Naive thymus-derived CD8-positive, alpha-beta T cell (primary cell): ENCODE results near the gene PDE8B. TPM values are rescaled to one million over a fixed set of nuclear protein-coding genes. Genes with fewer than 3 reads are reported as not detected.
A peak's percentile ranks its signal among the peaks of the same experiment; 100 is the strongest.

Experiments used
- ATAC-seq, 2 donors: fragments of 150-1000 bp; cut with Tn5 transposase in 1 of 2; sonication (Bioruptor Pico), chemical (Tn5 transposase) in 1 of 2; 1 replicate in 1 of 2; 2 replicates in 1 of 2; pipeline ENCODE4 v1.10.0; 2021; ENCODE audit warnings: mild to moderate bottlenecking in 2 of 2, moderate library complexity in 2 of 2
- POLR2A ChIA-PET: fragments of 350-600 bp; sonication (Branson Sonifier 250); formaldehyde crosslinking; loops from one replicate; lab custom pipeline; 2021; ENCODE audit warnings: antibody characterized with exemption; lab: Charles Lee
- DNase-seq, 10 donors: peaks; one replicate each; pipeline versions ENCODE4 v3.0.0 to v3.0.0-alpha.2; 2020 to 2022
- H3K27ac Mint-ChIP-seq, 10 donors: one replicate each; pipeline ENCODE4 v1.8.0; 2020 to 2022; ENCODE audit warnings: mild to moderate bottlenecking in 10 of 10, mixed read lengths in 10 of 10, moderate library complexity in 4 of 10, inconsistent platforms in 1 of 10
- H3K27me3 Mint-ChIP-seq, 5 donors: one replicate each; pipeline ENCODE4 v1.8.0; 2021 to 2022; ENCODE audit warnings: mixed read lengths in 5 of 5
- H3K36me3 Mint-ChIP-seq, 3 donors: one replicate each; pipeline ENCODE4 v1.8.0; 2020 to 2022; ENCODE audit warnings: mixed read lengths in 3 of 3, mild to moderate bottlenecking in 2 of 3, inconsistent platforms in 1 of 3
- H3K4me1 Mint-ChIP-seq, 4 donors: one replicate each; pipeline ENCODE4 v1.8.0; 2021 to 2022; ENCODE audit warnings: mixed read lengths in 4 of 4
- H3K4me3 Mint-ChIP-seq, 10 donors: one replicate each; pipeline ENCODE4 v1.8.0; 2020 to 2022; ENCODE audit warnings: mild to moderate bottlenecking in 10 of 10, mixed read lengths in 10 of 10, moderate library complexity in 6 of 10, inconsistent platforms in 1 of 10
- H3K9me3 Mint-ChIP-seq, 9 donors: one replicate each; pipeline ENCODE4 v1.8.0; 2020 to 2022; ENCODE audit warnings: mixed read lengths in 9 of 9, mild to moderate bottlenecking in 3 of 9, inconsistent platforms in 1 of 9, moderate library complexity in 1 of 9
- polyA plus RNA-seq, 3 donors: library from polyadenylated mRNA; unstranded; fragments of 300-500 nt; fragmentation: Illumina TruSeq; gene quantifications; one replicate each; pipeline ENCODE4 v1.2.3, GENCODE V29; 2021
- total RNA-seq, 8 experiments: library from RNA in 2 of 8; stranded (reverse) in 2 of 8; gene quantifications; one replicate each; pipeline ENCODE4 v1.2.3 and lab custom pipeline; 2021 to 2026

The PDE8B gene
- total and polyA plus RNA-seq, 5 experiments from 2014 or later: 0.03 to 0.52 (median 0.12) TPM; not detected in 1

- H3K4me1 Mint-ChIP-seq: peaks cover 6 to 9% (median 8%) of the 10 kb centered on the region in 4 donors
- ATAC-seq: no peak
- H3K4me3 Mint-ChIP-seq: no peak overlapping the region
- H3K36me3 Mint-ChIP-seq: no peaks in the 10 kb centered on the region
- H3K9me3 Mint-ChIP-seq: no peaks in the 10 kb centered on the region
- no peak overlapping the region for H3K27ac Mint-ChIP-seq
- H3K27me3 Mint-ChIP-seq: peaks cover 0 to 6% (median 1%) of the 10 kb centered on the region in 5 donors
- POLR2A ChIA-PET: no interaction called here
- no peak for DNase-seq
These were observed 72.0 kb downstream of the PDE8B start for GRCh38 chr5:77282337-77283027.

GRCh38 chr5:77285251-77285841 is 74.9 kb downstream of the PDE8B start:
- no peak for ATAC-seq
- no peaks in the 10 kb centered on the region for H3K36me3 Mint-ChIP-seq
- H3K9me3 Mint-ChIP-seq: no peaks in the 10 kb centered on the region
- POLR2A ChIA-PET: no interaction called here
- DNase-seq: no peak
- H3K27me3 Mint-ChIP-seq: peaks cover 0 to 10% (median 1%) of the 10 kb centered on the region in 5 donors
- no peak overlapping the region for H3K27ac Mint-ChIP-seq
- no peaks in the 10 kb centered on the region for H3K4me1 Mint-ChIP-seq
- no peak overlapping the region for H3K4me3 Mint-ChIP-seq

- no peaks in the 10 kb centered on the region for H3K9me3 Mint-ChIP-seq
- POLR2A ChIA-PET: interaction anchor here (0.7 kb wide), 1 partner anchor 1317 kb away, joined by 3 read pairs; no protein-coding TSS in a partner anchor
These were observed 81.7 kb downstream of the PDE8B start for GRCh38 chr5:77292026-77292757.

GRCh38 chr5:77294185-77294584 is 83.7 kb downstream of the PDE8B start:
- no peaks in the 10 kb centered on the region for H3K9me3 Mint-ChIP-seq
- POLR2A ChIA-PET: no interaction called here
- ATAC-seq: no peak
- H3K4me1 Mint-ChIP-seq: peaks cover 0 to 13% (median 0%) of the 10 kb centered on the region in 4 donors
- no peak for DNase-seq
- peaks cover 4 to 28% (median 18%) of the 10 kb centered on the region in 5 donors for H3K27me3 Mint-ChIP-seq
- H3K27ac Mint-ChIP-seq: no peak overlapping the region
- no peaks in the 10 kb centered on the region for H3K36me3 Mint-ChIP-seq
- no peak overlapping the region for H3K4me3 Mint-ChIP-seq

More at GRCh38 chr5:77292026-77292757, 81.7 kb downstream of the PDE8B start:
- no peaks in the 10 kb centered on the region for H3K36me3 Mint-ChIP-seq
- no peak overlapping the region for H3K27ac Mint-ChIP-seq
- no peak for DNase-seq
- H3K27me3 Mint-ChIP-seq: peaks cover 1 to 21% (median 8%) of the 10 kb centered on the region in 5 donors
- ATAC-seq: no peak
- peaks cover 0 to 13% (median 0%) of the 10 kb centered on the region in 4 donors for H3K4me1 Mint-ChIP-seq
- H3K4me3 Mint-ChIP-seq: no peak overlapping the region

- peaks cover 0 to 13% (median 0%) of the 10 kb centered on the region in 4 donors for H3K4me1 Mint-ChIP-seq
- no peaks in the 10 kb centered on the region for H3K9me3 Mint-ChIP-seq
- no peak for ATAC-seq
- DNase-seq: no peak
- no peak overlapping the region for H3K4me3 Mint-ChIP-seq
- H3K36me3 Mint-ChIP-seq: no peaks in the 10 kb centered on the region
- peak overlapping the region in 1 of 10 donors; percentile 23 for H3K27ac Mint-ChIP-seq
- POLR2A ChIA-PET: no interaction called here
- peaks cover 4 to 24% (median 18%) of the 10 kb centered on the region in 5 donors for H3K27me3 Mint-ChIP-seq
These were observed 85.4 kb downstream of the PDE8B start for GRCh38 chr5:77295863-77296378.

- ATAC-seq (no peak), DNase-seq (no peak)
- Mint-ChIP-seq H3K27ac (no peak overlapping the region), H3K9me3 (no peaks in the 10 kb centered on the region), H3K27me3 (peaks cover 4 to 24% (median 18%) of the 10 kb centered on the region in 5 donors), H3K36me3 (no peaks in the 10 kb centered on the region), H3K4me3 (no peak overlapping the region), H3K4me1 (peaks cover 0 to 10% (median 0%) of the 10 kb centered on the region in 4 donors)
- POLR2A ChIA-PET: no interaction called here
These were observed 87.7 kb downstream of the PDE8B start for GRCh38 chr5:77298146-77298545.

- Mint-ChIP-seq H3K27ac (no peak overlapping the region), H3K4me3 (no peak overlapping the region), H3K27me3 (peaks cover 4 to 31% (median 16%) of the 10 kb centered on the region in 5 donors), H3K4me1 (peaks cover 0 to 2% (median 0%) of the 10 kb centered on the region in 4 donors), H3K36me3 (no peaks in the 10 kb centered on the region), H3K9me3 (no peaks in the 10 kb centered on the region)
- ATAC-seq (no peak), DNase-seq (no peak)
- POLR2A ChIA-PET: no interaction called here
These were observed 90.0 kb downstream of the PDE8B start for GRCh38 chr5:77300451-77300850.

- DNase-seq: no peak
These were observed 91.0 kb downstream of the PDE8B start for GRCh38 chr5:77301447-77301883.

GRCh38 chr5:77302247-77302646 is 91.8 kb downstream of the PDE8B start:
- Mint-ChIP-seq H3K4me3 (no peak overlapping the region), H3K27ac (no peak overlapping the region), H3K27me3 (peaks cover 0 to 21% (median 10%) of the 10 kb centered on the region in 5 donors), H3K4me1 (peaks cover 0 to 2% (median 0%) of the 10 kb centered on the region in 4 donors), H3K36me3 (no peaks in the 10 kb centered on the region), H3K9me3 (no peaks in the 10 kb centered on the region)
- ATAC-seq: no peak
- POLR2A ChIA-PET: no interaction called here
- DNase-seq: no peak

More at GRCh38 chr5:77301447-77301883, 91.0 kb downstream of the PDE8B start:
- no peak overlapping the region for H3K4me3 Mint-ChIP-seq
- H3K9me3 Mint-ChIP-seq: no peaks in the 10 kb centered on the region
- H3K36me3 Mint-ChIP-seq: no peaks in the 10 kb centered on the region
- H3K4me1 Mint-ChIP-seq: peaks cover 0 to 2% (median 0%) of the 10 kb centered on the region in 4 donors
- peaks cover 4 to 29% (median 14%) of the 10 kb centered on the region in 5 donors for H3K27me3 Mint-ChIP-seq
- no peak for ATAC-seq
- no peak overlapping the region for H3K27ac Mint-ChIP-seq
- POLR2A ChIA-PET: no interaction called here

- POLR2A ChIA-PET: no interaction called here
- Mint-ChIP-seq H3K4me3 (no peak overlapping the region), H3K4me1 (peaks cover 0 to 2% (median 0%) of the 10 kb centered on the region in 4 donors)
These were observed 92.2 kb downstream of the PDE8B start for GRCh38 chr5:77302653-77303052.

GRCh38 chr5:77304388-77304787 is 93.9 kb downstream of the PDE8B start:
- H3K4me3 Mint-ChIP-seq: no peak overlapping the region
- no peak for DNase-seq
- POLR2A ChIA-PET: no interaction called here
- no peak overlapping the region for H3K27ac Mint-ChIP-seq
- no peaks in the 10 kb centered on the region for H3K9me3 Mint-ChIP-seq
- H3K36me3 Mint-ChIP-seq: no peaks in the 10 kb centered on the region
- H3K27me3 Mint-ChIP-seq: peaks cover 0 to 19% (median 0%) of the 10 kb centered on the region in 5 donors
- ATAC-seq: no peak
- H3K4me1 Mint-ChIP-seq: peaks cover 0 to 2% (median 0%) of the 10 kb centered on the region in 4 donors

More at GRCh38 chr5:77302653-77303052, 92.2 kb downstream of the PDE8B start:
- Mint-ChIP-seq H3K27me3 (peaks cover 0 to 18% (median 7%) of the 10 kb centered on the region in 5 donors), H3K36me3 (no peaks in the 10 kb centered on the region), H3K9me3 (no peaks in the 10 kb centered on the region), H3K27ac (no peak overlapping the region)
- no peak for DNase-seq
- no peak for ATAC-seq

GRCh38 chr5:77305222-77305846 is 94.9 kb downstream of the PDE8B start:
- no peaks in the 10 kb centered on the region for H3K36me3 Mint-ChIP-seq
- peaks cover 0 to 19% (median 0%) of the 10 kb centered on the region in 5 donors for H3K27me3 Mint-ChIP-seq
- POLR2A ChIA-PET: no interaction called here
- DNase-seq (no peak), ATAC-seq (no peak)
- H3K27ac Mint-ChIP-seq: no peak overlapping the region
- H3K9me3 Mint-ChIP-seq: no peaks in the 10 kb centered on the region
- H3K4me1 Mint-ChIP-seq: peaks cover 0 to 2% (median 0%) of the 10 kb centered on the region in 4 donors
- H3K4me3 Mint-ChIP-seq: no peak overlapping the region
